HepG2 (cell line): ENCODE data around the gene ARHGEF7. TPM values are rescaled to one million over a fixed set of nuclear protein-coding genes. Genes with fewer than 3 reads are reported as not detected.
A peak's percentile ranks its signal among the peaks of the same experiment; 100 is the strongest.

Source experiments
- ATAC-seq: fragments of 200-7000 bp; cut with Tn5 transposase; 3 replicates; pipeline ENCODE4 v1.9.1; 2020; ENCODE audit warnings: mild to moderate bottlenecking, moderate library complexity
- BruUV-seq: library from RNA; stranded (reverse); fragments of 400-500 nt; replicated peaks from 2 replicates; lab custom pipeline; 2021; lab: Mats Ljungman, UMichigan
- CTCF ChIA-PET: fragments of 300-600 bp; formaldehyde crosslinking; extraction: SDS; loops from one replicate; lab custom pipeline; 2021; ENCODE audit warnings: low total read pairs, inconsistent platforms, low intra/inter-chr PET ratio; lab: Yijun Ruan, JAX
- POLR2A ChIA-PET: fragments of 350-600 bp; sonication (Branson Sonifier 250); formaldehyde crosslinking; loops from one replicate; lab custom pipeline; 2020; ENCODE audit warnings: antibody characterized with exemption, inconsistent platforms; lab: Yijun Ruan, JAX
- DNase-seq: peaks from one replicate; pipeline ENCODE4 v3.0.0-alpha.2; 2015; ENCODE audit warnings: low spot score
- FAIRE-seq: peaks from 3 replicates; lab custom pipeline; 2011; peaks lifted over from hg19 to GRCh38; lab: Jason Lieb, UNC
- H2AFZ ChIP-seq: one replicate; pipeline ENCODE4 v1.6.1; 2011; ENCODE audit warnings: low read length, inconsistent platforms
- H3K27ac ChIP-seq: fragments of 300-600 bp; 3 replicates; pipeline ENCODE4 v1.8.0; 2011; ENCODE audit warnings: mixed run types, mild to moderate bottlenecking, mixed read lengths, low read length, inconsistent platforms; ENCODE audit not compliant: insufficient read depth; ENCODE audit errors: extremely low read length
- H3K27me3 ChIP-seq, 2 experiments: fragments of 200-600 bp in 1 of 2; 2 replicates in 1 of 2; 3 replicates in 1 of 2; pipeline versions ENCODE4 v1.6.0 to v1.8.0; 2011; ENCODE audit warnings: low read length in 2 of 2, mild to moderate bottlenecking in 2 of 2, moderate library complexity in 2 of 2, inconsistent platforms in 1 of 2; ENCODE audit not compliant: insufficient read depth in 2 of 2, control insufficient read depth in 1 of 2
- H3K36me3 ChIP-seq, 2 experiments: fragments of 200-600 bp in 1 of 2; replicated peaks in 1 of 2; 2 replicates in 1 of 2; 3 replicates in 1 of 2; pipeline versions ENCODE4 v1.5.1 to v1.8.0; 2011; ENCODE audit warnings: low read length in 2 of 2, inconsistent platforms in 1 of 2; ENCODE audit not compliant: insufficient read depth in 2 of 2, control insufficient read depth in 1 of 2
- H3K4me1 ChIP-seq: 2 replicates; pipeline ENCODE4 v1.5.1; 2012; ENCODE audit warnings: low read length, inconsistent platforms; ENCODE audit not compliant: insufficient read depth
- H3K4me2 ChIP-seq: 2 replicates; pipeline ENCODE4 v1.6.0; 2011; ENCODE audit warnings: low read depth, low read length, inconsistent platforms
- H3K4me3 ChIP-seq, 3 experiments: fragments of 200-600 bp in 1 of 3; sonication (generic), shearing (Covaris generic) in 1 of 3; replicated peaks in 1 of 3; 2 replicates each; pipeline ENCODE4 v1.5.1; 2011 to 2016; ENCODE audit warnings: low read length in 3 of 3, inconsistent platforms in 2 of 3, low read depth in 2 of 3, mild to moderate bottlenecking in 2 of 3, control low read depth in 1 of 3, mixed read lengths in 1 of 3; ENCODE audit not compliant: insufficient read depth in 1 of 3
- H3K79me2 ChIP-seq: one replicate; pipeline ENCODE4 v1.6.1; 2011; ENCODE audit warnings: low read length, inconsistent platforms; ENCODE audit not compliant: insufficient read depth
- H3K9ac ChIP-seq: 2 replicates; pipeline ENCODE4 v1.6.0; 2011; ENCODE audit warnings: mild to moderate bottlenecking, low read depth, low read length, inconsistent platforms; ENCODE audit not compliant: insufficient read depth
- H3K9me3 ChIP-seq: 2 replicates; pipeline ENCODE4 v1.5.1; 2012; ENCODE audit warnings: mild to moderate bottlenecking, low read length
- H4K20me1 ChIP-seq: 2 replicates; pipeline ENCODE4 v1.6.0; 2011; ENCODE audit warnings: inconsistent platforms, mild to moderate bottlenecking, low read length, moderate library complexity; ENCODE audit not compliant: insufficient read depth
- MAF1 ChIP-seq: sonication (generic); formaldehyde crosslinking; IDR thresholded peaks from 2 replicates; pipeline ENCODE4 v1.5.0; 2020; ENCODE audit warnings: missing genetic modification reagents, borderline replicate concordance
- PRMT3 ChIP-seq: sonication (generic); formaldehyde crosslinking; IDR thresholded peaks from 2 replicates; pipeline ENCODE4 v1.8.1; 2022; ENCODE audit warnings: low read depth, mild to moderate bottlenecking, moderate library complexity, missing genetic modification reagents, borderline replicate concordance
- RAD51 ChIP-seq: fragments of 450-650 bp; IDR thresholded peaks from 2 replicates; pipeline ENCODE4 v1.6.1; 2016; ENCODE audit warnings: borderline replicate concordance
- SNAPC2 ChIP-seq: sonication (generic); formaldehyde crosslinking; IDR thresholded peaks from 2 replicates; pipeline ENCODE4 v1.8.1; 2022; ENCODE audit warnings: mild to moderate bottlenecking, missing genetic modification reagents
- STAG1 ChIP-seq: sonication (generic); formaldehyde crosslinking; IDR thresholded peaks from 2 replicates; pipeline ENCODE4 v1.4.0; 2020; ENCODE audit warnings: missing genetic modification reagents
- XRCC5 ChIP-seq: fragments of 200-400 bp; formaldehyde crosslinking; optimal IDR thresholded peaks from 2 replicates; pipeline ENCODE3; 2017; ENCODE audit warnings: mild to moderate bottlenecking, low read length
- ZFP62 ChIP-seq: sonication (generic); formaldehyde crosslinking; IDR thresholded peaks from 2 replicates; pipeline ENCODE4 v1.4.0; 2020; ENCODE audit warnings: missing genetic modification reagents
- ZNF205 ChIP-seq: IDR thresholded peaks from 2 replicates; pipeline ENCODE4 v1.6.1; 2018; ENCODE audit warnings: missing biosample characterization, missing genetic modification reagents
- ZNF549 ChIP-seq: sonication (generic); formaldehyde crosslinking; IDR thresholded peaks from 2 replicates; pipeline ENCODE4 v1.5.0; 2020; ENCODE audit warnings: missing genetic modification reagents
- ZNF768 ChIP-seq: sonication (generic); formaldehyde crosslinking; IDR thresholded peaks from 2 replicates; pipeline ENCODE4 v1.4.0; 2020; ENCODE audit warnings: missing genetic modification reagents
- ZSCAN20 ChIP-seq: sonication (generic); formaldehyde crosslinking; IDR thresholded peaks from 2 replicates; pipeline ENCODE4 v1.4.0; 2020; ENCODE audit warnings: missing genetic modification reagents, mild to moderate bottlenecking, borderline replicate concordance
- WGBS: methylation state at CpG from one replicate; pipeline ENCODE4 v1.1.6; 2017; ENCODE audit warnings: low lambda C conversion rate; 5-methylcytosine and 5-hydroxymethylcytosine counted together
- in situ Hi-C: cut with HindIII; loops from 2 replicates; pipeline ENCODE4 v1.10.0; 2017; ENCODE audit warnings: low pct_unique_long_range_greater_than_20kb; ENCODE audit not compliant: extremely low pct_ligation_motif_present
- intact Hi-C: fragments of 100-400 bp; cut with micrococcal nuclease; formaldehyde crosslinking; loops from one replicate; pipeline ENCODE4 v1.10.0; 2022; ENCODE audit not compliant: unreplicated experiment
- polyA plus RNA-seq, 8 experiments: library from polyadenylated mRNA; depleted of rRNA in 3 of 8; stranded (reverse) in 7 of 8; unstranded in 1 of 8; fragments of >200 nt; fragmentation: Illumina TruSeq in 4 of 8; extraction: Trizol in 4 of 8; gene quantifications; 2 replicates each; pipeline versions ENCODE4 v1.2.1 to v1.2.3, GENCODE V29; 2011 to 2016; ENCODE audit warnings: low read depth in 4 of 8, missing spikeins in 1 of 8, mixed read lengths in 1 of 8; ENCODE audit not compliant: insufficient read depth in 1 of 8
- total RNA-seq, 5 experiments: library from RNA; depleted of rRNA; stranded (reverse); fragments of >200 nt; fragmentation: Illumina TruSeq; extraction: Trizol; gene quantifications; 2 replicates each; pipeline ENCODE4 v1.2.3, GENCODE V29; 2016; ENCODE audit warnings: low read depth in 1 of 5
- TF ChIP-seq, protein P1 (sequence below): conservative IDR thresholded peaks from 2 replicates; pipeline ENCODE4 v1.6.1; 2018; ENCODE audit warnings: missing genetic modification reagents
- TF ChIP-seq, protein P2 (sequence below): sonication (generic); formaldehyde crosslinking; IDR thresholded peaks from 2 replicates; pipeline ENCODE4 v1.5.0; 2020; ENCODE audit warnings: mild to moderate bottlenecking, missing genetic modification reagents, moderate library complexity
- TF ChIP-seq, protein P3 (sequence below): sonication (generic); formaldehyde crosslinking; IDR thresholded peaks from 2 replicates; pipeline ENCODE4 v1.9.0; 2021; ENCODE audit warnings: missing genetic modification reagents, borderline replicate concordance
- TF ChIP-seq, protein P4 (sequence below): sonication (generic); formaldehyde crosslinking; IDR thresholded peaks from 2 replicates; pipeline ENCODE4 v1.8.0; 2022; ENCODE audit warnings: mild to moderate bottlenecking, missing genetic modification reagents, moderate library complexity

The ARHGEF7 gene
- total and polyA plus RNA-seq, 2 of the 13 experiments (the other 11 are each of a cell fraction or from before 2014, with no cell fraction given), result 15.7 to 22.3 TPM

DNA sequence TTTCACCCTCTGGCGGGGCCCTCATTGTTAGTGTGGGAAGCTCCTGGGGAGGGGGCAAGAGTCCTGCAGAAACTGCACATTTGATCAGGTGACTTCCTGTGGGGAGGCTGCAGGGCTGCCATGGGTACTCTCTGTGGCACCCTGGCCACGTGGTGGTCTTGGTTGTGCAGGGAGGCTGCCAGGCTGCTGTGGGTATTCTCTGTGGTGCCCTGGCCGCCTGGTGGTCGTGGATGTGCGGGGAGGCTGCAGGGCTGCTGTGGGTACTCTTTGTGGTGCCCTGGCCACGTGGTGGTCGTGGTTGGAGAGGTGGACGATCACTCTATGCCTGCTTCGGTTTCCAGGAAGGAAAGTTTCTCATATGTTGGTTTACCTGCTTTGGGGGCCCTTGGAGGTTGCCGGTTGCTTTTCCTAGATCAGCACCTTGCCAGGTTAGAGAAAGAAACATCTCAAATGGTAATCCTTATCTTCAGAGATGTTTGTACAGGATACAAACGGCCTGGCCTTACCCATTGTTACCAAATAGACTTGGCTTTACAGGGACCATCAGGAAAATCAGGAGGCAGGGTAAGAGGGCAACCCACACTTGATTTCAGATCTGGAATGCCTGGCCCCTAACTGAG is 228.2 kb downstream of the ARHGEF7 start (continued):
- TF ChIP-seq, protein P1, sequence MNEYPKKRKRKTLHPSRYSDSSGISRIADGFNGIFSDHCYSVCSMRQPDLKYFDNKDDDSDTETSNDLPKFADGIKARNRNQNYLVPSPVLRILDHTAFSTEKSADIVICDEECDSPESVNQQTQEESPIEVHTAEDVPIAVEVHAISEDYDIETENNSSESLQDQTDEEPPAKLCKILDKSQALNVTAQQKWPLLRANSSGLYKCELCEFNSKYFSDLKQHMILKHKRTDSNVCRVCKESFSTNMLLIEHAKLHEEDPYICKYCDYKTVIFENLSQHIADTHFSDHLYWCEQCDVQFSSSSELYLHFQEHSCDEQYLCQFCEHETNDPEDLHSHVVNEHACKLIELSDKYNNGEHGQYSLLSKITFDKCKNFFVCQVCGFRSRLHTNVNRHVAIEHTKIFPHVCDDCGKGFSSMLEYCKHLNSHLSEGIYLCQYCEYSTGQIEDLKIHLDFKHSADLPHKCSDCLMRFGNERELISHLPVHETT (CRISPR knock-in tag), result no peak
- no peak for TF ChIP-seq ZNF205 (CRISPR knock-in tag)
- TF ChIP-seq ZNF768 (CRISPR knock-in tag), result no peak
- no peak for TF ChIP-seq ZSCAN20
- TF ChIP-seq MAF1 (CRISPR knock-in tag), result no peak
- TF ChIP-seq, all 625 proteins: peak for 0

DNA sequence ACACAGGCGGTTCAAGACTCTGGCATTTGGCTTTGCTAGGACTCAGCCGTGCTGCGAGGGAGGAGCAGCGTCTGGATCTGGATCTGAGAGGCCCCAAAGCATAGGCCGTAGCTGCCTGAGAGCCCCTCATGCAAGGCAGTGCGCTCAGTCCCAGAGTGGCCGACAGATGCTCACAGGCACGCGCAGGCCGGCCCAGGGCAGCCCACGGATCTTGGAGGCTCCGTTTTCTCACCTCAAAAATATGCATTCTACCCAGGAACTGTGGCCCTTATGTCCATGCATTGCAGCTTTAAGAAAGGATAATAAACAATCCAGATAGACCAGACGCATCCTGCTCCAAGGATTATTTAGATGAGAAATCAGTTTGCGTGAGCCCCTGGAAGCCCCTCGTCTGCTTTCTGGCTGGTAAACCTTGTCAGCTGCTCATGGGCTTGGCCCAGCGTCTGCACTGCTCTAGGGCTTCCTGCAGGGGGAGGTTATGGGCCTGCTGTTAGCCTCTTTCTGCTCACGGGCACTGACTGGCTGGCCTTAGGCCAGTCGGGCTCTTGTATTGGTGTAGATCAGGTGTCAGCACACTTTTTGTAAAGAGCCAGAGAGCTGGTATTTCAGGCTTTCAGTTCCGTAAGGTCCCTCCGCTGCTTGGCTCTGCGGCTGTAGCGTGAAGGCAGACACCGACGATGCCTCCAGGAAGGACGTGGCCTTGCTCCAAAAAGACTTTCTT is 229.5 kb downstream of the ARHGEF7 start:
- CTCF ChIA-PET, result no interaction called here
- POLR2A ChIA-PET, result no interaction called here
- no peaks in the 10 kb centered on the region for H3K36me3 ChIP-seq
- H3K27me3 ChIP-seq, result peaks cover 0 to 2% of the 10 kb centered on the region in 2 experiments; a peak in 1 of 5 replicates
- no peaks in the 10 kb centered on the region for H3K4me1 ChIP-seq
- peak; percentile 20 for DNase-seq
- 67% methylated on average over 19 of the region's 25 CpGs for WGBS
- no peak overlapping the region for H2AFZ ChIP-seq
- no peaks in the 10 kb centered on the region for H3K9me3 ChIP-seq
- no peak overlapping the region for H3K4me2 ChIP-seq
- no peak overlapping the region for H3K9ac ChIP-seq
- H3K4me3 ChIP-seq, result no peak overlapping the region
- no peak overlapping the region for H3K27ac ChIP-seq
- in situ Hi-C loops (no loop called here), intact Hi-C loops (no loop called here)
- H3K79me2 ChIP-seq, result no peaks in the 10 kb centered on the region
- FAIRE-seq, result peak; percentile 15
- BruUV-seq, result no TSS peak
- TF ChIP-seq ZFP62 (CRISPR knock-in tag) (no peak), XRCC5 (peak; percentile 40), STAG1 (CRISPR knock-in tag) (peak; percentile 38), RAD51 (no peak), PRMT3 (CRISPR knock-in tag) (no peak), SNAPC2 (no peak), ZNF549 (no peak)
- TF ChIP-seq, protein P2, sequence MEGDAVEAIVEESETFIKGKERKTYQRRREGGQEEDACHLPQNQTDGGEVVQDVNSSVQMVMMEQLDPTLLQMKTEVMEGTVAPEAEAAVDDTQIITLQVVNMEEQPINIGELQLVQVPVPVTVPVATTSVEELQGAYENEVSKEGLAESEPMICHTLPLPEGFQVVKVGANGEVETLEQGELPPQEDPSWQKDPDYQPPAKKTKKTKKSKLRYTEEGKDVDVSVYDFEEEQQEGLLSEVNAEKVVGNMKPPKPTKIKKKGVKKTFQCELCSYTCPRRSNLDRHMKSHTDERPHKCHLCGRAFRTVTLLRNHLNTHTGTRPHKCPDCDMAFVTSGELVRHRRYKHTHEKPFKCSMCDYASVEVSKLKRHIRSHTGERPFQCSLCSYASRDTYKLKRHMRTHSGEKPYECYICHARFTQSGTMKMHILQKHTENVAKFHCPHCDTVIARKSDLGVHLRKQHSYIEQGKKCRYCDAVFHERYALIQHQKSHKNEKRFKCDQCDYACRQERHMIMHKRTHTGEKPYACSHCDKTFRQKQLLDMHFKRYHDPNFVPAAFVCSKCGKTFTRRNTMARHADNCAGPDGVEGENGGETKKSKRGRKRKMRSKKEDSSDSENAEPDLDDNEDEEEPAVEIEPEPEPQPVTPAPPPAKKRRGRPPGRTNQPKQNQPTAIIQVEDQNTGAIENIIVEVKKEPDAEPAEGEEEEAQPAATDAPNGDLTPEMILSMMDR, result peak; percentile 55
- TF ChIP-seq, protein P3, sequence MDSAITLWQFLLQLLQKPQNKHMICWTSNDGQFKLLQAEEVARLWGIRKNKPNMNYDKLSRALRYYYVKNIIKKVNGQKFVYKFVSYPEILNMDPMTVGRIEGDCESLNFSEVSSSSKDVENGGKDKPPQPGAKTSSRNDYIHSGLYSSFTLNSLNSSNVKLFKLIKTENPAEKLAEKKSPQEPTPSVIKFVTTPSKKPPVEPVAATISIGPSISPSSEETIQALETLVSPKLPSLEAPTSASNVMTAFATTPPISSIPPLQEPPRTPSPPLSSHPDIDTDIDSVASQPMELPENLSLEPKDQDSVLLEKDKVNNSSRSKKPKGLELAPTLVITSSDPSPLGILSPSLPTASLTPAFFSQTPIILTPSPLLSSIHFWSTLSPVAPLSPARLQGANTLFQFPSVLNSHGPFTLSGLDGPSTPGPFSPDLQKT (CRISPR knock-in tag), result no peak
- TF ChIP-seq, protein P4, sequence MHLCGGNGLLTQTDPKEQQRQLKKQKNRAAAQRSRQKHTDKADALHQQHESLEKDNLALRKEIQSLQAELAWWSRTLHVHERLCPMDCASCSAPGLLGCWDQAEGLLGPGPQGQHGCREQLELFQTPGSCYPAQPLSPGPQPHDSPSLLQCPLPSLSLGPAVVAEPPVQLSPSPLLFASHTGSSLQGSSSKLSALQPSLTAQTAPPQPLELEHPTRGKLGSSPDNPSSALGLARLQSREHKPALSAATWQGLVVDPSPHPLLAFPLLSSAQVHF (CRISPR knock-in tag), result no peak
- no peaks in the 10 kb centered on the region for H4K20me1 ChIP-seq
- peak; percentile 98 for ATAC-seq
